Sciatic nerve (tissue), 2 donors: ENCODE data around the gene POLG2. TPM values are rescaled to one million over a fixed set of nuclear protein-coding genes. Genes with fewer than 3 reads are reported as not detected.
A peak's percentile ranks its signal among the peaks of the same experiment; 100 is the strongest.
"Not testable (repeated sequence)": the region's sequence is repeated elsewhere in the genome, so short reads cannot be mapped to it uniquely, and the experiment has no call there.

Source experiments
- ATAC-seq: fragments of 200-7000 bp; cut with Tn5 transposase; one replicate; pipeline ENCODE4 v1.9.1; 2020; ENCODE audit warnings: mild to moderate bottlenecking, moderate library complexity
- DNase-seq: peaks from one replicate; pipeline ENCODE4 v3.0.0-alpha.2; 2020; ENCODE audit warnings: low spot score
- intact Hi-C: fragments of 100-400 bp; cut with DNase I; formaldehyde crosslinking; loops from one replicate; pipeline ENCODE4 v1.14.2; 2022
- total RNA-seq: library from RNA; stranded (reverse); fragmentation: NEBNext Ultra II Directional; extraction: Animal tissue kit (Norgen Biotek cat#: 25700); gene quantifications from one replicate; pipeline ENCODE4 v1.2.1, GENCODE V29; 2021
- donor health status: DM: no; HTN: no; CAD: no.
- donor health status: DM: no; HTN: no; CAD: no.

Gene POLG2
- total RNA-seq, 1 donor from 2014 or later, result 19.4 TPM

- DNase-seq (peak; percentile 98), ATAC-seq (peak; percentile 93)
- intact Hi-C loops, result no loop called here
Observed at GRCh38 chr17:64506576-64507412, 9.9 kb upstream of the POLG2 start, which contains the start of gene CEP95. CEP95 (plus strand) TSS chr17:64506977; CDS start chr17:64507098, 121 bp downstream.

- intact Hi-C loops, result no loop called here
- DNase-seq (peak; percentile 99), ATAC-seq (peak; percentile 92)
Observed at GRCh38 chr17:64506201-64506575, 9.3 kb upstream of the POLG2 start, which contains the start of gene DDX5. DDX5 (minus strand) TSS chr17:64506289; CDS start chr17:64506119, 170 bp downstream.

DNA sequence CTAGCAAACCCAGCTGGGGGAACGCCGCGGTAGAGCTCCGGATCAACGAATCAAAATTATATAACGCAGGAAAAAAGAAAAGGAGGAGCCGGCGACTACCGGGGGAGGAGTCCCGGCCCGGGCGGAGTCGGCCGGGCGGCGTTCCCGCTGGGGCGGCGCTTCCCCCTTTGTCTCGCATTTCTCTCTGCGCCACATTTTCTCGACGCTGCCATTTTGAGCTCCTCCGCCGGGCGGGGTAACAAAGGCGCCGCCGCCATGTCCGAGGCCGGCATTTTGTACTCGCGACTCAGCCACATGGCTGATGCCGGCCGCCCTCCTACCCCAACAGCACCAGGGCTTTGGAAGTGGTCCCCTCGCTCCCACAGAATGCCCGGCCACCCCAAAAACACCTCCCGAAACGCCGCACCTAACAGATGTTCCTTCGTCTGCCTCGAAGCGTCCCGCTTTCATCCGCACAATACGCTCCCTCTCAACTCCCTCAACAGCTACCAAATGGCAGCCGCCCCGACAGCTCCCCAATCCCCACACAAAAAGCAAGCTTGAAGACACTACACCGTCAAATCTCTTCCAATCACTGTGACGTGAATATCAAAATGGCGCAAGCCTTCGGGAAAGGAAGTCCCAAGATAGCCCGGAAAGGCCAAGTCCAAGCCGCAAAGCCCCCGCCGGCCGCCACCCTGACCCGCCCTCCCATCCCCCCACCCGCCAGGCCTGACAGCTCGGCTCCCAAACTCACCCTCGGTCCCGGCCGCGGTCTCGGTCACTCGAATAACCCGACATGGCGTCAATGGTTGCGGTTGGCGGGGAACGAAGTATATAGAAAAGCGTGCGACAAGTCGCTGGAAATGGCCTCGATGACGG lies 8.7 kb upstream of the POLG2 start:
- DNase-seq (peak; percentile 95), ATAC-seq (peak; percentile 85)
- intact Hi-C loops, result no loop called here

DNA sequence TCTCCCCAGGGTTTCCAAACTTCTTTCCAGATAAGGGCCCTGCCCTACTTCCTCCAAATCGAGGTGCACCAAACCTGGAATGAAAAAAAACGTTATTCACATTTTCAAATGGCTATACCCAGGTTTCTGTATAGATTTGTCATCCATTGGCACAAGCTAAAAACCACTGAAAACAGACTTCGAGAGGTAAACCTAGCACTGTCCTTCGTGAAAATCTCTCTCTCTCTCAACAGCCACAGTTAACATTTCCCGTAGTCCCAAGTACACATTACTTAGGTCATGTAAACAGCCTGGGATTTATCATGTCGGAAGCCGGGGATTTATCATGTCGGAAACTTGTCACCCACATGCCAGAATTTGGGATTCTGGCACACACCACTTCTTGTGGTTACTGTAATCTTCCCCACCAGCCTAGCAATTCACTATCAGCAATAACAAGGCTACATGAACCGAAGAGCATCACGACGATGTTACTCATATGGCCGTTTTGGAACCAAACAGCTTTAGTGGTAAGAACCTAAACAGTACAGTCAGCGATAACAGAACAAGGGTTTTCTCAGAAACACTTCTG lies 8.0 kb upstream of the POLG2 start:
- no peak for DNase-seq
- intact Hi-C loops, result no loop called here
- ATAC-seq, result no peak

GRCh38 chr17:64503821-64504768 lies 7.2 kb upstream of the POLG2 start:
- DNase-seq (no peak), ATAC-seq (no peak)
- intact Hi-C loops, result no loop called here

- intact Hi-C loops, result no loop called here
- no peak for ATAC-seq
- no peak for DNase-seq
Observed at GRCh38 chr17:64503341-64503740, 6.5 kb upstream of the POLG2 start.

GRCh38 chr17:64502809-64503208 lies 6.0 kb upstream of the POLG2 start:
- intact Hi-C loops, result no loop called here
- no peak for DNase-seq
- ATAC-seq, result no peak

DNA sequence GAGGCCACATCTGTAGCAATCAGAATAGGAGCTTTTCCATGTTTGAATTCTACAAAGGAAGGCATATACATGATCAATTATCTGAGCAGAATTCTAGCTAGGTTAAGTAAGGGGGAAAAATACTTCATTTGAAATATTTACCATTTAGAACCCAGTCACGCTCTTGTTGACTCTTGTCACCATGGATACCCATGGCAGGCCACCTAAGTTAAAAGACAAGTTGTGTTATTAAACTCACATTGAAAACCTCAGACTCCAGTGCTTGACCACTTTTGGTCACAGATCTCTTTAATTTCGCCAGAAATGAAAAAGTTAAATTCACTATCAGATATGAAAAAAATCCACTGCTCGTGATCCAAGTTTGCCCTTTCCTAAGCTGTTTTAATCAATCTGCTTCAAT lies 5.2 kb upstream of the POLG2 start:
- ATAC-seq (no peak), DNase-seq (no peak)
- intact Hi-C loops, result no loop called here

DNA sequence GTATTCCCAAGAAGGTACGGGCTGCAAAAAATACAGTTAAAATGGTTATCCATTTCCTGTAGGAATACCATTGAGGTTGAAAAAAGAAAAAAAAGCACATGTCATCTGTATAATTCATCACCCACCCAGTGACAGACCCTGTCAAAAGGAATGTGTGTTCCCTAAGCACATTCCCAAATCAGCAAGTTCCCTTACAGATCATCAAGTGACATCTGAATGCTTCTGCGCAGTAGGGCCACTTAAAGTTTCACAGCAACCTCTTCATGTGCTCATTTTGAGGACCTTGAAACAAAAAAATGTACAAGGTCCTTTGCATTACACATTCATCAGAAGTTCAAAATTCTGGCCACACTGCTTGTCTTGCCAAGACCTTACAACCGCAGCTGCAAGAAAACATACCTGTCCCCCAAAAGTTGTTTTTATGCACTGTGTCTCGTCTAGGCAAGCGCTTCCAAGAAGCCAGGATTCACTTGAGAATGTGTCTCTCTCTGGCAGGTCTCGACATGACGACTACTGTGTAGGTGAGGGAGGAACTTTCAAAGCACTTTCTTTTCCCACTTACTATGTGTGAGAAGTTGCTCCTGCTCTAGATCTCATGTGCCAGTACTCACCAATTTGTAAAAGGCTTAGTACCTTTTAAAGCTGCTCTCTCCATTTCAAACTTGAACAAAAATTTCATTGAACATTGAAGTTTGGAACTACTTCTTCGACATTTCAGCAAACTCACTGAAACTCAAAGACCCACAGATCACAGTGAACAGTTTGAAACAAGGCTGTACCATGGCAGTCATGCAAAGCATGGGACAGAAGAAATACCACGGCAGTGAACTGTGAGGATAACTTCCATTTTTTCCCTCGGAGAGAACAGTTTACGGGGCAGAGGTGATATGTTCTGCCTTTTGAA lies 4.3 kb upstream of the POLG2 start:
- DNase-seq, result no peak
- no peak for ATAC-seq
- intact Hi-C loops, result no loop called here

- ATAC-seq, result no peak
- intact Hi-C loops, result no loop called here
- no peak for DNase-seq
Observed at GRCh38 chr17:64500487-64500859, 3.6 kb upstream of the POLG2 start.

DNA sequence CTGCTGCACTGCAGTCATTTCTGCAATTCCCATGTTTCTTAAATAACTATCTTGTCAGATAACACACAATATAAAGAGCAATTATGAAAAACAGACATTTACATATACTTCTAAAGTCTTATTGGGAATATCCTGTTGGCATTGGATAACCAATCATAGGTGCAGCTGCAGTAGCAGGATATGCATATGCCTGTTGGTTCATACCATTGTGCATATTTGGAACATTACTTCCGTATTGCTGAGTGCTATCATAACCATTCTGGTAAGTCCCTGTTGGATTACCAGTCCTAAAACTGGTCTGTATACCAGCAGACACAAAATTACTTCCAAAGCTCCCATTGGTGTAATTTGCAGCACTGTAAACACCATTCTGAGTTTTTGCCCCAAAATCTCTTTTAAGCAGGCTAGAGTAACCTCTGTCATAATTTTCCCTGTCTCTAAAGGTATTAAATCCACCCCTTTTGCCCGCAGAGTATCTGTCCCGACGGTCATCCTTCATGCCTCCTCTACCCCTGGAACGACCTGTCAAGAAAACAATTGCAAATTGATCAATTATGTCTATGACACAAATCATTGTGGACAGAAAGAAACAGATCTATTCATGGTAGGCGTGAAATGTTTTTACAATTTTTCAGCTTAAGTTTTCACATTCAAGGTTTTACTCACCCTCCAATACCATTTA lies 3.1 kb upstream of the POLG2 start:
- ATAC-seq (no peak), DNase-seq (no peak)
- intact Hi-C loops, result no loop called here

GRCh38 chr17:64498308-64499203 lies 1.7 kb upstream of the POLG2 start:
- ATAC-seq, result no peak
- intact Hi-C loops, result no loop called here

DNA sequence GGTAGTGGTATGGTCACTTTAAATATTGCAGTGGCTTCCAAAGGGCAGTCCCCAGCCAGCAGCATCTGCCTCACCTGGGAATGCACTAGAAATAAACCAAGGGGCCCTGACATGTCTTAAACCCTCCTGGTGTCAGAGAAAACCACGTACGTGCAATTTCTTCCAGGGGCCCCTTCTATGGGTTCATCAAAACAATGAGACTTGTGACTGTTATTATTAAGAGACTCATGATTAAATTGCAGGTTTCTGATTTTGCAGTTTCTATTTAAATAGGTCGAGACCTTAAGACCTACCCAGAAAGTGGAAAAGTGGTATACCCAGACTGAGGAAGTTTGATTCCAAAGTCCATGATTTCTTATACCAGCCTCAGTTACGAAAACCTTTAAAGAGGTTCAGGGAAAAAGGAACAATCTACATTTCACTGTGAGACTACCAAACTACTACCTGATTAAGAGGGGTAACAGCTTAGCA lies 746 bp upstream of the POLG2 start:
- intact Hi-C loops, result no loop called here
- ATAC-seq (no peak), DNase-seq (no peak)

More at GRCh38 chr17:64498308-64499203, 1.7 kb upstream of the POLG2 start:
- DNase-seq, result no peak

- intact Hi-C loops, result no loop called here
- DNase-seq (no peak), ATAC-seq (no peak)
Observed at GRCh38 chr17:64496348-64496785, 487 bp downstream of the POLG2 start.

DNA sequence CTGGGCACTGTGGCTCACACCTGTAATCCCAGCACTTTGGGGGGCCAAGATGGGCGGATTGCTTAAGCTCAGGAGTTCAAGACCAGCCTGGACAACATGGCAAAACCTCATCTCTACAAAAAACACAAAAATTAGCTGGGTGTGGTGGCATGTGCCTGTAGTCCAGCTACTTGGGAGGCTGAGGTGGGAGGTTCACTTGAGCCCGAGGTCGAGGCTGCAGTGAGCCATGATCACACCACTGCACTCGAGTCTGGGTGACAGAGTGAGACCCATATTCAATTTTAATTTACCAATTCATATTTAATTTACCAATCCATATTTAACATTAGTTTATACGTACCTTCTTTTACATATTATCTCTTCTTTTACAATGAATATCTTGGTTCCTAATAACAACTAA lies 1.6 kb downstream of the POLG2 start:
- intact Hi-C loops, ATAC-seq: not testable (repeated sequence)

GRCh38 chr17:64494121-64494520 lies 2.7 kb downstream of the POLG2 start:
- intact Hi-C loops, result no loop called here
- ATAC-seq (no peak), DNase-seq (no peak)

More for the DNA sequence above, 1.6 kb downstream of the POLG2 start:
- DNase-seq, result not testable (repeated sequence)
